Spinal cord (tissue), 10 donors: Measurements from ENCODE around the gene SOHLH2. TPM values are rescaled to one million over a fixed set of nuclear protein-coding genes. Genes with fewer than 3 reads are reported as not detected.

Experiments
- DNase-seq, 6 donors: peaks; one replicate each; pipeline versions ENCODE4 v3.0.0 to v3.0.0-alpha.2; 2013 to 2015; ENCODE audit warnings: low spot score in 6 of 6, low read depth in 4 of 6
- H3K27ac ChIP-seq: one replicate; pipeline ENCODE4 v1.5.1; 2013; ENCODE audit warnings: low read depth, low read length, control low read depth
- H3K27me3 ChIP-seq: one replicate; pipeline ENCODE4 v1.6.1; 2013; ENCODE audit warnings: low read length; ENCODE audit not compliant: control insufficient read depth, insufficient read depth
- H3K36me3 ChIP-seq: one replicate; pipeline ENCODE4 v1.6.1; 2013; ENCODE audit warnings: low read length; ENCODE audit not compliant: control insufficient read depth, insufficient read depth
- H3K4me1 ChIP-seq: one replicate; pipeline ENCODE4 v1.6.1; 2013; ENCODE audit warnings: low read length; ENCODE audit not compliant: control insufficient read depth, insufficient read depth
- H3K4me3 ChIP-seq: one replicate; pipeline ENCODE4 v1.5.1; 2013; ENCODE audit warnings: low read depth, low read length, control low read depth
- H3K9me3 ChIP-seq: one replicate; pipeline ENCODE4 v1.6.1; 2013; ENCODE audit warnings: low read length; ENCODE audit not compliant: control insufficient read depth, insufficient read depth
- WGBS: methylation state at CpG from one replicate; pipeline ENCODE4 v1.1.5; 2013; ENCODE audit warnings: missing lambda C conversion rate; ENCODE audit not compliant: insufficient coverage; 5-methylcytosine and 5-hydroxymethylcytosine counted together
- polyA plus RNA-seq, 2 donors: library from polyadenylated mRNA; unstranded; fragments of 120-200 nt; gene quantifications; one replicate each; pipeline ENCODE4 v1.2.1, GENCODE V29; 2013; ENCODE audit not compliant: insufficient read length in 2 of 2
- total RNA-seq, 2 donors: library from RNA; depleted of rRNA in 1 of 2; stranded (reverse); fragments of 120-200 nt in 1 of 2; fragments of >200 nt in 1 of 2; gene quantifications; one replicate each; pipeline versions ENCODE4 v1.2.3 to v1.2.4, GENCODE V29; 2013 to 2014
- donor health status: healthy.

SOHLH2 gene
- total and polyA plus RNA-seq, 4 donors, result 0.40 to 3.2 (median 2.2) TPM

DNA sequence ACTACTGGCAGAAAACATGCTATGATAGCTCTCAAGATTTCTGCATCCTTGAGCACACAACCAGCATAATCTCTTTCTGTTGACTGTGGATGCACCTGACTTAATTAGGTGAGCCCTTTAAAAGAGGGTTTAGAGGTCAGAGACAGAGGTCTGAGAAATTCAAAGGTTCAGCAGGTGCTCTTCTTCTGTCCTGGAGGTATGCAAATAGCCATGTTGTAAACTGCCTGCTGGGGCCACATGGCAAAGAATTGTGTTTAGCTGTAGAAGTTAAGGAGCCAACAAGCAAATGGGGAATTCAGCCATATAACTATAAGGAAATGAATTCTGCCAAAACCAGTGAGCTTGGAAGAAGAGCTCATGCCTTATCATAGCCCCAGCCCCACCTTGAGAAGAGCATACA, 71.6 kb downstream of the SOHLH2 start:
- DNase-seq, result no peak
- Histone ChIP-seq H3K4me3 (no peak overlapping the region), H3K27me3 (no peaks in the 10 kb centered on the region), H3K36me3 (no peaks in the 10 kb centered on the region), H3K4me1 (no peaks in the 10 kb centered on the region), H3K9me3 (no peaks in the 10 kb centered on the region), H3K27ac (no peak overlapping the region)

DNA sequence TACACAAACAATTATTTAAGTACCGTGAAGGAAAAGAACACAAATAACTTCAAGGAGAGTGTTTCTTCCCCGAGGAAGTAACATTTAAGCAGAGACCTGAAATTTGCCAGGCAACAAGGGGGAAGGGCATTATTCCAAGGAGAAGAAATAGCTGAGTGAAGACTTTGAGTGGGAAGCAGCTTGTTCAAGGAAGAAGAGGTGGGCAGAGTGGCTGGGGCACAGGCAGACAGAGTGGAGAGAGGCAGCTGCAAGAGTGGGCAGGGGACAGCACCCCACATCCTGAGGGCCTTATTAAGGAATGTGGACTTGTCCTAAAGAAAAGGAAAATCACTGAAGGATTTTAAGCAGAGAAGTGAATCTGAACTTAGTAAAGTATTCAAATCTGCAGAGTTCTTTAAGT, 78.5 kb downstream of the SOHLH2 start:
- Histone ChIP-seq H3K9me3 (no peaks in the 10 kb centered on the region), H3K4me1 (peaks cover 8% of the 10 kb centered on the region), H3K36me3 (no peaks in the 10 kb centered on the region), H3K27ac (no peak overlapping the region), H3K27me3 (no peaks in the 10 kb centered on the region), H3K4me3 (no peak overlapping the region)
- DNase-seq, result no peak
- 55% methylated on average over 1 of the region's 2 CpGs for WGBS

- DNase-seq, result no peak
- no peaks in the 10 kb centered on the region for H3K36me3 ChIP-seq
- no peaks in the 10 kb centered on the region for H3K27me3 ChIP-seq
- WGBS, result 71% methylated on average over 1 of the region's 1 CpG
- H3K27ac ChIP-seq, result no peak overlapping the region
- H3K4me1 ChIP-seq, result peaks cover 10% of the 10 kb centered on the region
- no peak overlapping the region for H3K4me3 ChIP-seq
- H3K9me3 ChIP-seq, result no peaks in the 10 kb centered on the region
These were observed 79.7 kb downstream of the SOHLH2 start for GRCh38 chr13:36134632-36135031.

GRCh38 chr13:36133950-36134626, 80.3 kb downstream of the SOHLH2 start:
- WGBS, result 67% methylated on average over 1 of the region's 5 CpGs
- peak in 2 of 6 donors; percentile 25 to 28 for DNase-seq
- H3K4me3 ChIP-seq, result no peak overlapping the region
- H3K27me3 ChIP-seq, result no peaks in the 10 kb centered on the region
- no peaks in the 10 kb centered on the region for H3K36me3 ChIP-seq
- H3K27ac ChIP-seq, result no peak overlapping the region
- H3K9me3 ChIP-seq, result no peaks in the 10 kb centered on the region
- H3K4me1 ChIP-seq, result peaks cover 10% of the 10 kb centered on the region

- DNase-seq, result no peak
These were observed 82.0 kb downstream of the SOHLH2 start for GRCh38 chr13:36132376-36132775.

DNA sequence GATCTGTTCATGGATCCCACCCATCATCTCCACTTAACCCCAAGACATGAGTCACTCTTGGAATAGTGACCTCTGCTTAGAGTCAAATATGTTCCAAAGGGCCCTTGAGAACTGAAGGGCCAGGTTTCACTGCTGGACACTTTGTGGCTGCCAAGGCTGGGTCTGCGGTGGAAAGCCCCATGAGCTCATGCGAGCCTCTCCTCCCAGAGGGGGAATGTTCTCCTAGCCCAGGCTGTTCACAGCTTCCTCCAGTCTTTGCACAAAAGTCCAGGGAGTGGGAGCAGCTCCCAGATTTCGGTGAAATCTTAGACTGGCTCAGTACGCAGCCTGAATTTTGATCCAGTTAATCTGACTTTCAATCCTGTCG, 82.4 kb downstream of the SOHLH2 start:
- Histone ChIP-seq H3K4me3 (peak overlapping the region; percentile 66), H3K4me1 (peaks cover 14% of the 10 kb centered on the region), H3K27ac (no peak overlapping the region), H3K27me3 (no peaks in the 10 kb centered on the region), H3K36me3 (no peaks in the 10 kb centered on the region), H3K9me3 (no peaks in the 10 kb centered on the region)
- WGBS, result 71% methylated on average over 5 of the region's 5 CpGs
- peak in 1 of 6 donors; percentile 42 for DNase-seq

More at GRCh38 chr13:36132376-36132775, 82.0 kb downstream of the SOHLH2 start:
- H3K36me3 ChIP-seq, result no peaks in the 10 kb centered on the region
- no peaks in the 10 kb centered on the region for H3K9me3 ChIP-seq
- no CpG with 5 or more reads among the region's 1 CpG for WGBS
- H3K27ac ChIP-seq, result no peak overlapping the region
- H3K4me1 ChIP-seq, result peaks cover 14% of the 10 kb centered on the region
- no peaks in the 10 kb centered on the region for H3K27me3 ChIP-seq
- H3K4me3 ChIP-seq, result no peak overlapping the region

DNA sequence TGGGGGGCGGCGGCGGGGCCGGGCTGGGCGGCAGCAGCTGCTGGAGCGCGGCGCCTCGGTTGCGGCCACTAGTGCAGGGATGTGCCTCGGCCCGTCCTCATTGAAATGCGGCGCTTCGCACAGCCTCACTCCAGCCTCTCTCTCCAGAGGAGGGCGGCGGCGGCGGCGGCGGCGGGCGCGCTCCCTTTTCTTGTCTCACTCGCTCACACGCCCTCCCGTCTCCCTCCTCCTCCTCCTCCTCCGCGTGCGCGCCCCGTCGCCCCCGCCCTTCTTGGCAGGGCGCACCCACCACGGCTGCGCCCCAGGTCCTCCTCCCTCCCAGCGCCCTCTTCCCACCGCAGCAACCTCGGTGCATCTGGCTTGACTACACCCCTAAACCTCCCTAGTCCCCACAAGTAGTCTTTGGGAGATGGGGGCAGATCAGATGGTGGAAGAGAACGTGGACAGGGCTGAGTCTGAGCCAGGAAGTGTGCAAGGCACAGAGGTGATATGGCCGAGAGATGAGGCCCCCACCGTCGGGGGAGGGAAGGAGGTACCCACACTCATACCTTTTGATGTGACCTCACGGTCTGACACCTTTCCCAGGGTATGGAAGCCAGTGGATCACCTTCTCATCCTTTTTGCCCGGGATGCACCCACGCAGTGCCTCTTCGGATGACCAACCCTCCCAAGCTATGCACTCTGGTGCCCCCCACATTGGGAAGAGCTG, 83.0 kb downstream of the SOHLH2 start, which contains the start of gene DCLK1:
DCLK1 (minus strand) TSS at position 161 of the 709 bp plus-strand sequence.
- Histone ChIP-seq H3K9me3 (no peaks in the 10 kb centered on the region), H3K4me1 (peaks cover 14% of the 10 kb centered on the region), H3K4me3 (peak within 1 kb of the TSS; percentile 66), H3K36me3 (no peaks in the 10 kb centered on the region), H3K27me3 (no peaks in the 10 kb centered on the region), H3K27ac (peak within 1 kb of the TSS; percentile 64)
- DNase-seq, result peak in 5 of 6 donors; percentile 64 to 97 (median 81)
- WGBS, result 9% methylated on average over 41 of the region's 48 CpGs

DNA sequence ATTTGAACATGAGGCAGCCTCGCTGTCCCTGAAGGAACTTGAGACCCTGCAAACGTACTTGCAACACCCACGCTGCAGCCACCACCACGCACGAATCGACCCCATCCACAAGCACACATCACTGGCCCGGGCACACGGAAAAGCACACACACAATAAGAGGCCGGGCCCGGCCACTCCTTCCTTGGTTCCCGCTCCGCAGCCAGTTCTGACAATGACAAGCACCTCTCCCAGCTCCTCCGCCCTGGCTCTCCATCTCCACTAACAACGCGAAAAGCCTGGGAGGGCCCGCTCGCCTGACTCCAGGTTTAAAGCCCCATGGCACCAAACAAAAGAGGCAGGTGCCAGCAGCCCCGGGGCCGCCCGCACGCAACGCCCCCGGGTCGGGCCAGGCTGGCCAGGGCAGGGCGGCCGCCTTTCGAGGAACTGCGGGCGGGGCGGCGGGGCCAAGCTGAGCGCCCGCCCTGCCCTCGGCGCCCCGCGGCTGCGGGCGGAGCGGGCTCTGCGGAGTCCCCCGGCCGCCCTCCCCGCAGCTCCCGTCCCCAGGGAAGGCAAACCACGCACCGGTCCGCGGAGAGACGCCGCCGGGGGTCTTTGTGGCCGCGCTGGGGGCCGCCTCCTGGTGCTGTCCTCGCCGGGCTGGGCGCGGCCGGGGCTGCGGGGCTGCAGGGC, 83.7 kb downstream of the SOHLH2 start:
- WGBS, result under 1% methylated on average over 61 of the region's 61 CpGs
- H3K36me3 ChIP-seq, result peaks cover 3% of the 10 kb centered on the region
- H3K27me3 ChIP-seq, result no peaks in the 10 kb centered on the region
- H3K9me3 ChIP-seq, result no peaks in the 10 kb centered on the region
- peak overlapping the region; percentile 66 for H3K4me3 ChIP-seq
- peak in 3 of 6 donors; percentile 40 to 87 (median 77) for DNase-seq
- peaks cover 16% of the 10 kb centered on the region for H3K4me1 ChIP-seq
- H3K27ac ChIP-seq, result peak overlapping the region; percentile 64

- peak overlapping the region; percentile 64 for H3K27ac ChIP-seq
- no peak for DNase-seq
- H3K4me3 ChIP-seq, result peak overlapping the region; percentile 66
- 3% methylated on average over 13 of the region's 13 CpGs for WGBS
- peaks cover 18% of the 10 kb centered on the region for H3K4me1 ChIP-seq
- H3K9me3 ChIP-seq, result no peaks in the 10 kb centered on the region
- peaks cover 6% of the 10 kb centered on the region for H3K36me3 ChIP-seq
- H3K27me3 ChIP-seq, result no peaks in the 10 kb centered on the region
These were observed 84.2 kb downstream of the SOHLH2 start for GRCh38 chr13:36130193-36130551.
